K562 (cell line): ENCODE results near the gene RABGAP1L. TPM values are rescaled to one million over a fixed set of nuclear protein-coding genes. Genes with fewer than 3 reads are reported as not detected.

Experiments
- polyA plus RNA-seq, 8 experiments: library from polyadenylated mRNA; depleted of rRNA in 4 of 8; stranded (reverse) in 5 of 8; unstranded in 3 of 8; fragments of >200 nt; fragmentation: Nextera tagmentation in 2 of 8; fragmentation: Illumina TruSeq in 1 of 8; extraction: Ambion mirVana in 2 of 8; extraction: Trizol in 1 of 8; gene quantifications; 2 replicates each; pipeline versions ENCODE4 v1.2.1 to v1.2.3, GENCODE V29; 2011 to 2014; ENCODE audit warnings: inconsistent platforms in 1 of 8, missing spikeins in 1 of 8
- total RNA-seq, 7 experiments: library from RNA; depleted of rRNA in 6 of 7; stranded (reverse); fragments of >200 nt in 6 of 7; fragmentation: Illumina TruSeq in 2 of 7; extraction: Trizol in 2 of 7; gene quantifications; 2 replicates each; pipeline versions ENCODE4 v1.2.1 to v1.2.3, GENCODE V29; 2011 to 2021; ENCODE audit warnings: low replicate concordance in 1 of 7
- TF ChIP-seq, protein P1 (sequence below), 2 experiments: fragments of 450-650 bp; formaldehyde crosslinking in 1 of 2; IDR thresholded peaks; 2 replicates each; pipeline versions ENCODE4 v1.4.0 to v1.6.1; 2014 to 2020; ENCODE audit warnings: mild to moderate bottlenecking in 2 of 2, borderline replicate concordance in 1 of 2, low read depth in 1 of 2

The RABGAP1L gene
- total and polyA plus RNA-seq, 9 of the 15 experiments (the other 6 are each of a cell fraction or from before 2014, with no cell fraction given): 16.5 to 44.9 (median 26.7) TPM

DNA sequence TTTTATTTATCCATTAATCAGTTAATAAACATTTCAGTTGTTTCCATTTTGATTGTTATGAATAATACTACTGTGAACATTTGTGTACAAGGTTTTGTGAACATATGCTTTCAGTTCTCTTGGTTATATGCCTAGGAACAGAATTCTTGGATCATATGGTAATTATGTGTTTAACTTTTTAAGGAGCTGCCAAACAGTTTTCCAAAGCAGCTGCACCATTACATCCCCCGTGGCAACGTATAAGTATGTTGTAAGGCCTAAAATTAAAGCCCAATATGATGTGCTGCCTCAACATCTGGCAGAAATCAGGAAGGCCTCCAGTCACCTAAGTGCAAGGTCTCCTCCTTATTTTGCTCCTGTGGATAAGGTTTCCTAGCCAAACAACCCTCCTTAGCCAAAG lies 604.9 kb downstream of the RABGAP1L start (continued):
- TF ChIP-seq, protein P1, sequence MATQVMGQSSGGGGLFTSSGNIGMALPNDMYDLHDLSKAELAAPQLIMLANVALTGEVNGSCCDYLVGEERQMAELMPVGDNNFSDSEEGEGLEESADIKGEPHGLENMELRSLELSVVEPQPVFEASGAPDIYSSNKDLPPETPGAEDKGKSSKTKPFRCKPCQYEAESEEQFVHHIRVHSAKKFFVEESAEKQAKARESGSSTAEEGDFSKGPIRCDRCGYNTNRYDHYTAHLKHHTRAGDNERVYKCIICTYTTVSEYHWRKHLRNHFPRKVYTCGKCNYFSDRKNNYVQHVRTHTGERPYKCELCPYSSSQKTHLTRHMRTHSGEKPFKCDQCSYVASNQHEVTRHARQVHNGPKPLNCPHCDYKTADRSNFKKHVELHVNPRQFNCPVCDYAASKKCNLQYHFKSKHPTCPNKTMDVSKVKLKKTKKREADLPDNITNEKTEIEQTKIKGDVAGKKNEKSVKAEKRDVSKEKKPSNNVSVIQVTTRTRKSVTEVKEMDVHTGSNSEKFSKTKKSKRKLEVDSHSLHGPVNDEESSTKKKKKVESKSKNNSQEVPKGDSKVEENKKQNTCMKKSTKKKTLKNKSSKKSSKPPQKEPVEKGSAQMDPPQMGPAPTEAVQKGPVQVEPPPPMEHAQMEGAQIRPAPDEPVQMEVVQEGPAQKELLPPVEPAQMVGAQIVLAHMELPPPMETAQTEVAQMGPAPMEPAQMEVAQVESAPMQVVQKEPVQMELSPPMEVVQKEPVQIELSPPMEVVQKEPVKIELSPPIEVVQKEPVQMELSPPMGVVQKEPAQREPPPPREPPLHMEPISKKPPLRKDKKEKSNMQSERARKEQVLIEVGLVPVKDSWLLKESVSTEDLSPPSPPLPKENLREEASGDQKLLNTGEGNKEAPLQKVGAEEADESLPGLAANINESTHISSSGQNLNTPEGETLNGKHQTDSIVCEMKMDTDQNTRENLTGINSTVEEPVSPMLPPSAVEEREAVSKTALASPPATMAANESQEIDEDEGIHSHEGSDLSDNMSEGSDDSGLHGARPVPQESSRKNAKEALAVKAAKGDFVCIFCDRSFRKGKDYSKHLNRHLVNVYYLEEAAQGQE (IDR thresholded peaks at IDR 0.05; ENCODE audit: borderline replicate concordance): no peak
- TF ChIP-seq, protein P1 (CRISPR knock-in tag; IDR thresholded peaks at IDR 0.05; ENCODE audit: low read depth): no peak
- TF ChIP-seq, all 486 proteins: peak for 0
